GM18502 (cell line): ENCODE results near the gene RPS15.

Experiments used
- ATAC-seq: cut with Tn5 transposase; IDR thresholded peaks from one replicate; pipeline ENCODE4 v1.9.1; 2021; ENCODE audit warnings: mild to moderate bottlenecking; ENCODE audit not compliant: unreplicated experiment, poor library complexity

Gene RPS15

GRCh38 chr19:1466018-1466460 lies 27.8 kb downstream of the RPS15 start:
- no peak for ATAC-seq

- ATAC-seq, result no peak
Observed at GRCh38 chr19:1466461-1467214, 28.4 kb downstream of the RPS15 start.

- no peak for ATAC-seq
Observed at GRCh38 chr19:1467215-1467489, 29.0 kb downstream of the RPS15 start.

- ATAC-seq, result no peak
Observed at GRCh38 chr19:1467490-1468273, 29.5 kb downstream of the RPS15 start.

- no peak for ATAC-seq
Observed at GRCh38 chr19:1468274-1468820, 30.2 kb downstream of the RPS15 start.

- ATAC-seq, result no peak
Observed at GRCh38 chr19:1468821-1469254, 30.6 kb downstream of the RPS15 start.

- ATAC-seq, result no peak
Observed at GRCh38 chr19:1469255-1470054, 31.3 kb downstream of the RPS15 start.

GRCh38 chr19:1470055-1470304 lies 31.8 kb downstream of the RPS15 start:
- ATAC-seq, result no peak

- no peak for ATAC-seq
Observed at GRCh38 chr19:1470305-1471009, 32.3 kb downstream of the RPS15 start.

- no peak for ATAC-seq
Observed at GRCh38 chr19:1471010-1471514, 32.9 kb downstream of the RPS15 start.

- no peak for ATAC-seq
Observed at GRCh38 chr19:1471515-1472160, 33.4 kb downstream of the RPS15 start.

- no peak for ATAC-seq
Observed at GRCh38 chr19:1472231-1473084, 34.3 kb downstream of the RPS15 start.

- no peak for ATAC-seq
Observed at GRCh38 chr19:1473085-1473851, 35.1 kb downstream of the RPS15 start.

- ATAC-seq, result no peak
Observed at GRCh38 chr19:1474011-1474764, 36.0 kb downstream of the RPS15 start.

GRCh38 chr19:1474765-1475351 lies 36.7 kb downstream of the RPS15 start:
- ATAC-seq, result no peak

- no peak for ATAC-seq
Observed at GRCh38 chr19:1475751-1476437, 37.7 kb downstream of the RPS15 start.
